ENCODE results near the gene THSD4. TPM values are rescaled to one million over a fixed set of nuclear protein-coding genes. Genes with fewer than 3 reads are reported as not detected.

The THSD4 gene
- total RNA-seq, 1 donor from 2014 or later: 73.5 TPM

DNA sequence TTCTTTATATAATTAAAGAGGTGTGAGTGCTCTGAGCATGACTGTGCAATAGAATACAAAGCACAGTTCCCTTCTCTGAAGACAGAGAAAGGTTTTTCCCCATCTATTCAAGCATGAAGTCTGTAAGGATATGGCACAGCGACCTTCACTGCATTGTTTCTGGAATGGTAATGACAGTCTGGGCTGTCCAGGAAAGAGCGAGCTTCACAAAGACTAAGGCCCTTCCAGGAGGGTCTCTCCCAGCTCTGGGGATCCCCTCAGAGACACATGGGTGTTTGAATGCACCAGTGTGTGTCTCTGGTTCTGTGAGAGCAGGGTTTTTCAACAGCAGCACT lies 515.2 kb downstream of the THSD4 start:
- TF ChIP-seq CTCF (conservative IDR thresholded peaks at IDR 0.05; ENCODE audit: low read depth, low read length): no peak
- no peak overlapping the region for H3K4me3 ChIP-seq (ENCODE audit: low read depth, low read length)
- DNase-seq (ENCODE audit: low read depth): no peak

DNA sequence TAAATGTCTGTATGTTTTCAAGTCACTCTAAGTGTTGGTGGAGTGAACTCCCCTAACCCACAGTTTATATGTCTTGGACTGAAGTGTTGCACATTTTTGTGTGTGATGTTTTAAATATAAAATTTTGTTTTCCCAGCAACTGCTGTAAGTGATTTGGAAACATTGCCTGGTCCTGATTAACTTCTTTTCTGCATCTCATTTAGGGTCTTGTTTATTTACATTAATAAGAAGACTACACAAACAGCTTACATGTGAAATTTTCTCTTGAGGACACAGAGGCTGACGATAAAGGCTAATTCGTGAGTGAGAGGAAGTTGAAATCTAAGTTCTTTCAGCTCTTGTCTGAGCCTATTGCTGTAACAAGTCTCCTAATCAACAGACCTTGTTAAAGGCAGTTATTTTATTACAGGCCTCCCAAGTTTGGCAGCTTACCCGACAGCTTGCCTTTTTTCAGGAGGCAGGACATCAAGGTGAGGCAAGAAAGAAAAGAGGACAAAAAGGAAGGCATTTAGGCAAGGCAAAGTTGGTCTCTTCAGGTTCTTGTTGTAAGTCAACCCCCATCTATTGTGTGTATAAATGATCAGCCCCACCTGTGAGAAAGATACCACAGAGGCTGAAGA lies 517.4 kb downstream of the THSD4 start:
- H3K4me3 ChIP-seq (ENCODE audit: low read depth, low read length): no peak overlapping the region
- no peak for TF ChIP-seq CTCF (conservative IDR thresholded peaks at IDR 0.05; ENCODE audit: low read depth, low read length)
- no peak for DNase-seq (ENCODE audit: low read depth)

- DNase-seq (ENCODE audit: low read depth): no peak
- no peak overlapping the region for H3K4me3 ChIP-seq (ENCODE audit: low read depth, low read length)
- no peak for TF ChIP-seq CTCF (conservative IDR thresholded peaks at IDR 0.05; ENCODE audit: low read depth, low read length)
These were observed 519.7 kb downstream of the THSD4 start for GRCh38 chr15:71634820-71635560.

DNA sequence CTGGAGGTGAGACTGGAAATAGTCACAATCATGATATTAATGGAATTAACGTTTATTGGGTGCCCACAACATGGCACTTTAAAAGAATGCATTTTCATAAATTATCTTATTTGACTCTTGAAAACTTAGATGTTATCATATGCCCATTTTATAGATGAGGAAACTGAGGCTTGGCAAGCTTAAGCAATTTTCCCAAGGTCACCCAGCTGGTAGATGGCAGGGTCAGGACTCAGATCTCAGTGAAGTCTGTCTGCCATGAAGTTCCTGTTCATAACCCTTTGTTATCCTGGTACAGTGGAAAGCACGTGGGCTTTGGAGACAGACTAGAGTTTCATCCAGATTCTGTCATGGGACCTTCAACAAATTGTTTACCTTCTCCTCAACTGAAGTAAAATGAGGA lies 520.5 kb downstream of the THSD4 start:
- no peak for DNase-seq (ENCODE audit: low read depth)
- H3K4me3 ChIP-seq (ENCODE audit: low read depth, low read length): no peak overlapping the region
- no peak for TF ChIP-seq CTCF (conservative IDR thresholded peaks at IDR 0.05; ENCODE audit: low read depth, low read length)

GRCh38 chr15:71638876-71639275 lies 523.6 kb downstream of the THSD4 start:
- no peak overlapping the region for H3K4me3 ChIP-seq (ENCODE audit: low read depth, low read length)
- DNase-seq (ENCODE audit: low read depth): no peak
- TF ChIP-seq CTCF (conservative IDR thresholded peaks at IDR 0.05; ENCODE audit: low read depth, low read length): no peak

- no peak overlapping the region for H3K4me3 ChIP-seq (ENCODE audit: low read depth, low read length)
- DNase-seq (ENCODE audit: low read depth): no peak
- no peak for TF ChIP-seq CTCF (conservative IDR thresholded peaks at IDR 0.05; ENCODE audit: low read depth, low read length)
These were observed 524.2 kb downstream of the THSD4 start for GRCh38 chr15:71639471-71639870.

DNA sequence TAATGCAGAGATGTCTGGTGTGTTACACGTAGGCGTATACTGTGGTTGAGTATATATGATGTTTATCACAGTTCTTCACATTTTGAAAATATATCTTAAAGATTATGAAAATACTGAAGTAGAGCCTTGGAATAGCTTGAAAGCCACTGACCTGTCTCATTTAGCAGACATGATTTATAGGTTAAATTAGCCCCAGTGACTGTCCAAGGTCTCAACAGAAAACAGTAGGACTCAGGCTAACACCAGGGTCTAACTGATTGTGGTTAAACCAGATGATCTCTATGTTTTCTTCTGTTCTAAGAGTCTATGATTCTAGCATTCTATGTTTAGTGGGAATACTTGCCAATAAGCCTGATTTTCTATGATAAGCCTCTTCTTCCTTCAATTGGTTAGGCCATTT lies 528.6 kb downstream of the THSD4 start:
- H3K4me3 ChIP-seq (ENCODE audit: low read depth, low read length): no peak overlapping the region
- no peak for TF ChIP-seq CTCF (conservative IDR thresholded peaks at IDR 0.05; ENCODE audit: low read depth, low read length)
- DNase-seq (ENCODE audit: low read depth): no peak

All from epithelial cell of proximal tubule (primary cell).